Loucy (cell line): ENCODE measurements around the gene NPHP4.

Experiments used
- H2AFZ ChIP-seq: fragments of 200-600 bp; sonication (generic); 2 replicates; pipeline ENCODE4 v1.6.0; 2016; ENCODE audit warnings: antibody characterized with exemption, mild to moderate bottlenecking, low read length, moderate library complexity
- H3F3A ChIP-seq: fragments of 200-600 bp; 2 replicates; pipeline ENCODE4 v1.6.0; 2016; ENCODE audit warnings: antibody characterized with exemption, low read depth, mild to moderate bottlenecking
- H3K27me3 ChIP-seq: fragments of 200-600 bp; sonication (generic); 2 replicates; pipeline ENCODE4 v1.6.1; 2014; ENCODE audit warnings: low read length, mild to moderate bottlenecking; ENCODE audit not compliant: insufficient read depth, poor library complexity, severe bottlenecking
- H3K36me3 ChIP-seq: fragments of 200-600 bp; sonication (generic); 2 replicates; pipeline ENCODE4 v1.6.1; 2016; ENCODE audit warnings: low read length; ENCODE audit not compliant: insufficient read depth
- H3K4me1 ChIP-seq: fragments of 200-600 bp; sonication (generic); 2 replicates; pipeline ENCODE4 v1.5.1; 2014; ENCODE audit warnings: low read length, mild to moderate bottlenecking; ENCODE audit not compliant: insufficient read depth, poor library complexity, severe bottlenecking
- H3K4me2 ChIP-seq: fragments of 200-600 bp; sonication (generic); 2 replicates; pipeline ENCODE4 v1.6.0; 2014; ENCODE audit warnings: antibody characterized with exemption, low read length, low read depth, mild to moderate bottlenecking; ENCODE audit not compliant: poor library complexity, severe bottlenecking
- H3K4me3 ChIP-seq: fragments of 200-600 bp; sonication (generic); 2 replicates; pipeline ENCODE4 v1.5.1; 2014; ENCODE audit warnings: low read length, mild to moderate bottlenecking, mixed read lengths; ENCODE audit not compliant: poor library complexity, severe bottlenecking
- H3K79me2 ChIP-seq: fragments of 200-600 bp; sonication (generic); 2 replicates; pipeline ENCODE4 v1.6.1; 2014; ENCODE audit warnings: low read length; ENCODE audit not compliant: insufficient read depth
- H3K9ac ChIP-seq: fragments of 200-600 bp; sonication (generic); 2 replicates; pipeline ENCODE4 v1.6.0; 2014; ENCODE audit warnings: mild to moderate bottlenecking, low read depth, low read length, moderate library complexity; ENCODE audit not compliant: poor library complexity, severe bottlenecking
- H3K9me2 ChIP-seq: fragments of 200-600 bp; sonication (generic); replicated peaks from 2 replicates; pipeline ENCODE4 v1.6.1; 2016; ENCODE audit warnings: low read depth, low read length, mixed read lengths
- H3K9me3 ChIP-seq: fragments of 200-600 bp; sonication (generic); 2 replicates; pipeline ENCODE4 v1.6.1; 2014; ENCODE audit warnings: mild to moderate bottlenecking, antibody characterized with exemption, low read length, low read depth; ENCODE audit not compliant: insufficient read depth
- H4K20me1 ChIP-seq: fragments of 200-600 bp; sonication (generic); 2 replicates; pipeline ENCODE4 v1.6.0; 2014; ENCODE audit warnings: antibody characterized with exemption, low read length, mild to moderate bottlenecking; ENCODE audit not compliant: insufficient read depth, poor library complexity, severe bottlenecking
- CTCF ChIP-seq: fragments of 200-600 bp; sonication (generic); conservative IDR thresholded peaks from 2 replicates; pipeline ENCODE4 v1.5.1; 2014; ENCODE audit warnings: mild to moderate bottlenecking, antibody characterized with exemption, low read length
- EZH2phosphoT487 ChIP-seq: fragments of 200-600 bp; IDR thresholded peaks from 2 replicates; pipeline ENCODE4 v1.6.1; 2018; ENCODE audit warnings: antibody characterized with exemption, mild to moderate bottlenecking, moderate library complexity, borderline replicate concordance

The NPHP4 gene

GRCh38 chr1:6028042-6028850 lies 36.0 kb upstream of the NPHP4 start:
- Histone ChIP-seq H3K4me2 (peak overlapping the region; percentile 88), H4K20me1 (peaks cover 66% of the 10 kb centered on the region), H3F3A (0 out of 2 replicates have a peak, but pooled peaks cover 5% of the 10 kb centered on the region), H3K9me3 (no peaks in the 10 kb centered on the region), H3K9ac (peak overlapping the region; percentile 97), H3K27me3 (no peaks in the 10 kb centered on the region), H3K9me2 (no peaks in the 10 kb centered on the region), H3K4me3 (peak overlapping the region; percentile 98), H3K36me3 (peaks cover 17% of the 10 kb centered on the region; the same call in 1 of the 2 replicates), H2AFZ (peak overlapping the region; percentile 28; the same call in 1 of the 2 replicates), H3K4me1 (peaks cover 54% of the 10 kb centered on the region), H3K79me2 (peaks cover 88% of the 10 kb centered on the region)
- TF ChIP-seq CTCF, result peak; percentile 52
- no peak for TF ChIP-seq EZH2phosphoT487

- Histone ChIP-seq H3F3A (0 out of 2 replicates have a peak, but pooled peaks cover 5% of the 10 kb centered on the region), H4K20me1 (peaks cover 60% of the 10 kb centered on the region), H3K4me2 (peak overlapping the region; percentile 88), H3K79me2 (peaks cover 81% of the 10 kb centered on the region), H3K9ac (peak overlapping the region; percentile 97), H3K27me3 (no peaks in the 10 kb centered on the region), H3K36me3 (peaks cover 17% of the 10 kb centered on the region; the same call in 1 of the 2 replicates), H3K9me3 (no peaks in the 10 kb centered on the region), H3K4me1 (peaks cover 48% of the 10 kb centered on the region), H3K9me2 (no peaks in the 10 kb centered on the region), H2AFZ (no peak overlapping the region), H3K4me3 (peak overlapping the region; percentile 98)
- TF ChIP-seq CTCF (no peak), EZH2phosphoT487 (no peak)
These were observed 35.4 kb upstream of the NPHP4 start for GRCh38 chr1:6027591-6027990.

GRCh38 chr1:6026095-6026809 lies 34.0 kb upstream of the NPHP4 start:
- Histone ChIP-seq H3K4me1 (peaks cover 37% of the 10 kb centered on the region), H3K9me3 (no peaks in the 10 kb centered on the region), H3K4me3 (peak overlapping the region; percentile 98), H3K79me2 (peaks cover 68% of the 10 kb centered on the region), H3K36me3 (peaks cover 17% of the 10 kb centered on the region; the same call in 1 of the 2 replicates), H4K20me1 (peaks cover 46% of the 10 kb centered on the region), H3K27me3 (no peaks in the 10 kb centered on the region), H3K9me2 (no peaks in the 10 kb centered on the region), H2AFZ (0 out of 2 replicates have a peak overlapping the region, but pooled peaks have one; percentile 54), H3K9ac (peak overlapping the region; percentile 97), H3K4me2 (peak overlapping the region; percentile 92), H3F3A (0 out of 2 replicates have a peak, but pooled peaks cover 5% of the 10 kb centered on the region)
- TF ChIP-seq CTCF (no peak), EZH2phosphoT487 (no peak)
